SK-MEL-5 (cell line): ENCODE data around the gene BAIAP2. TPM values are rescaled to one million over a fixed set of nuclear protein-coding genes. Genes with fewer than 3 reads are reported as not detected.
A peak's percentile ranks its signal among the peaks of the same experiment; 100 is the strongest.

Source experiments
- DNase-seq: peaks from one replicate; pipeline ENCODE4 v3.0.0-alpha.2; 2016; ENCODE audit warnings: low read depth, low spot score
- in situ Hi-C: cut with HindIII; loops from 2 replicates; pipeline ENCODE4 v1.10.0; 2016; ENCODE audit warnings: low sequenced_read_pairs, high pct_unique_total_duplicates, low pct_unique_long_range_greater_than_20kb
- total RNA-seq: library from RNA; depleted of rRNA; stranded (reverse); fragments of >200 nt; shearing (Covaris generic); gene quantifications from 2 replicates; pipeline ENCODE4 v1.2.3, GENCODE V29; 2014

The BAIAP2 gene
- total RNA-seq, 1 experiment from 2014 or later = 26.7 TPM

- in situ Hi-C loops = no loop called here
- no peak for DNase-seq
Measured at GRCh38 chr17:81084680-81085419, 49.9 kb downstream of the BAIAP2 start.

GRCh38 chr17:81085420-81085911 lies 50.5 kb downstream of the BAIAP2 start:
- in situ Hi-C loops = no loop called here
- no peak for DNase-seq

GRCh38 chr17:81086789-81087551 lies 52.0 kb downstream of the BAIAP2 start:
- in situ Hi-C loops = no loop called here
- DNase-seq = no peak

GRCh38 chr17:81090361-81091136 lies 55.6 kb downstream of the BAIAP2 start:
- in situ Hi-C loops = no loop called here
- DNase-seq = peak; percentile 46

GRCh38 chr17:81091154-81091553 lies 56.2 kb downstream of the BAIAP2 start:
- in situ Hi-C loops = no loop called here
- DNase-seq = no peak

GRCh38 chr17:81091774-81092517 lies 57.0 kb downstream of the BAIAP2 start:
- no peak for DNase-seq
- in situ Hi-C loops = no loop called here

GRCh38 chr17:81092518-81093095 lies 57.7 kb downstream of the BAIAP2 start:
- in situ Hi-C loops = no loop called here
- DNase-seq = no peak

GRCh38 chr17:81093619-81094508 lies 58.9 kb downstream of the BAIAP2 start:
- DNase-seq = no peak
- in situ Hi-C loops = no loop called here

- DNase-seq = peak; percentile 99
- in situ Hi-C loops = no loop called here
Measured at GRCh38 chr17:81094509-81095382, 59.8 kb downstream of the BAIAP2 start.

- in situ Hi-C loops = no loop called here
- no peak for DNase-seq
Measured at GRCh38 chr17:81095383-81095762, 60.4 kb downstream of the BAIAP2 start.

GRCh38 chr17:81096741-81097133 lies 61.8 kb downstream of the BAIAP2 start:
- in situ Hi-C loops = no loop called here

GRCh38 chr17:81097134-81097942 lies 62.4 kb downstream of the BAIAP2 start:
- DNase-seq = peak; percentile 87
- in situ Hi-C loops = no loop called here

More at GRCh38 chr17:81096741-81097133, 61.8 kb downstream of the BAIAP2 start:
- DNase-seq = no peak

GRCh38 chr17:81097943-81098308 lies 63.0 kb downstream of the BAIAP2 start:
- in situ Hi-C loops = no loop called here
- DNase-seq = no peak

GRCh38 chr17:81099888-81100287 lies 64.9 kb downstream of the BAIAP2 start:
- in situ Hi-C loops = loop anchor here (25.0 kb wide), 1 partner anchor 88 kb away; no protein-coding TSS in a partner anchor
- DNase-seq = no peak

- DNase-seq = no peak
- in situ Hi-C loops = loop anchor here (25.0 kb wide), 1 partner anchor 88 kb away; no protein-coding TSS in a partner anchor
Measured at GRCh38 chr17:81100668-81101067, 65.7 kb downstream of the BAIAP2 start.
